Measurements from ENCODE around the gene PALD1. TPM values are rescaled to one million over a fixed set of nuclear protein-coding genes. Genes with fewer than 3 reads are reported as not detected.
A peak's percentile ranks its signal among the peaks of the same experiment; 100 is the strongest.

PALD1 gene
- total RNA-seq, 1 donor from 2014 or later = 5.2 TPM

DNA sequence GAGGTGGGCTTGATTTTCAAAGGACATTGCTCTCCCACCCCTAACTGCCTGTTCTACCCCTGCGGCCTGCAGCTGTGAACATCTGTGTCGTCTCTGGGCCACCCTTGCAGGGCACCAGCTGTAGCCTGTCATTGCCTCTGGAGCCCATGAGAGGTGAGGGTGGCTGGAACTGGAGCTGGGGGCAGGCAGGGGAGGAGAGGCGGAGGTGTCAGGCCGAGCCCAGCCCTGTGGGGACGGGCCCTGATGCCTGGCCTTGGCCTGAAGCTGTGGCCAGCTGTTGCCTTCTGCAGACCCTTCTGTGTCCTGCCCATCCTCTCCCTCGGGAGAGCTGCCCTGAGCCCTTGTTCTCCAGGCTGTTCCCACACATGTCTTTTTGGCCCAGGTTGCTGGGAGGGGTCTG lies 44.5 kb downstream of the PALD1 start:
- ATAC-seq (peak; percentile 78), DNase-seq (peak; percentile 57)
- intact Hi-C loops (cut with micrococcal nuclease) = no loop called here

DNA sequence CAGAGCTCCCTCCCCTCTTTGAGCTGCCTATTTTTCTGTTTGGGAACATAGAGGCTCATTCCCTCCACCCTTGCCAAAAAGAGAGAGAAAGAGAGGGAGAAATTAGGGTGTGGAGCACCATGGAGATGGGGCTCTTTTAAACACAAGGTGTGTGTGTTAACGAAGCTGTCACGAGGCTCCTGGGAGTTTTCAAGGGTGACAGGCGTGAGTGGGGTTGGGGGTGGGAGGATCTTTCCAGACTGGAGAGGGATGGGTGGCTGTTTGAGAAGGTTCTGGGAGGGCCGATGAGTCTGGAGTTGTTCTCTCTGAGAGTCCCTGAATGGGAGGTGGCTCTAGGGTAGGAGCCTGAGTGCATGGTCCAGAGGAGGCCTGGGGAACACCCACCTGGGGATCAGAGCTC lies 45.0 kb downstream of the PALD1 start:
- no peak for ATAC-seq
- DNase-seq = no peak

DNA sequence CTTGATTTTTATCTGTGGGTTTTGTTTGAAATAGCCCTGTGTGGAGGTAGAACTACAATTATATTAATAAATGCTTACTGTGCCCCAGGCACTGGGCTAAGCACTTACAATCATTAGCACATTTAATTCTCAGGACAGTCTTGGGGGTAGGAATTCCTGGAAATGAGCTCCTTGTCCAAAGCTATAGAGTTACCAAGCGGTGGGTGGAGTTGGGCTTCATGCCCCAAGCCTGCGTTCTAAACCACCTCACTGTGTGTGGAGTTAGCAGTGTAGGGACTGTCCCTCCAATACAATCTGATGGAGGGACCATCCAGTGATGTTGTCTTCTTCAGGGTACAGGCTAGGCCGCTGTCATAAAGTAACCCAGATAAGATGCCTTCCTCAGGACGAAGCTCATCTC lies 49.7 kb downstream of the PALD1 start:
- intact Hi-C loops (cut with micrococcal nuclease) = no loop called here
- no peak for ATAC-seq
- no peak for DNase-seq

More for the DNA sequence above, 45.0 kb downstream of the PALD1 start:
- intact Hi-C loops (cut with micrococcal nuclease) = no loop called here

DNA sequence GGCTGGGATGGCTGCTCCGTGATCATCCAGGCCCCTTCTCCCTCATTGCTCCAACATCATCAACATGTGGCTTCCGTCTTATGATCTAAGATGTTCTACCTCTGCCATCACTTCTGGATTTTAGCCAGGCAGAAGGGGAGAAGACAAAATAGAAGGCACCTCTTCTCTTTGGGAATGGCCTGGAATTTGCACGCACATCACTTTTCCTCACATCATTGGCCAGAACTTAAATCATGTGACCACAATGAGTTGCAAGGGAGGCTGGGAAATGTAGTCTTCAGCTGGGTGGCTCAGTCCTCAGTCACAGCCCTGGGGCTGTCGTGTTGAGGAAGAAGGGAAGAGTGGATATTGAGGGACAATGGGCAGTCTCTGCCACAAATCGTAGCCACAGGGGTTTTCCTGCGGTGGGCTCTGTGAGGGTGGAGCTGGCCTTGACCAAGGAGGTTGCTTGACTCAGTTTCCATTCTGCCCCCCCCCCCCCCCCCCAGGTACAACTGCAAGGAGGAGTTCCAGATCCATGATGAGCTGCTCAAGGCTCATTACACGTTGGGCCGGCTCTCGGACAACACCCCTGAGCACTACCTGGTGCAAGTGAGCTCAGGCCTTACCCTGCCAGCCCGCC lies 50.3 kb downstream of the PALD1 start:
- intact Hi-C loops (cut with micrococcal nuclease) = no loop called here
- ATAC-seq = peak; percentile 62

DNA sequence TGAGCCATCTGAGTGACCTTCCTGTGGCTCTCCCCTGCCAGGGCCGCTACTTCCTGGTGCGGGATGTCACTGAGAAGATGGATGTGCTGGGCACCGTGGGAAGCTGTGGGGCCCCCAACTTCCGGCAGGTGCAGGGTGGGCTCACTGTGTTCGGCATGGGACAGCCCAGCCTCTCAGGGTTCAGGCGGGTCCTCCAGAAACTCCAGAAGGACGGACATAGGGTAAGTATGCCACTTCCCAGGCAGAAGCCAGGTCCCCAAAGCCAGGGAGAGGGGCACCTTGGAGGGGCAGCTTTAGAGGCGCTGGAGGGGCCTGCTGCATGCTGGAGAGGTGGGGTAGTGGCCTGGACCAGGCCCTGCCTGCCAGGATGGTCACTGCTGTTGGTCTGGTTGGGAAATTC lies 51.3 kb downstream of the PALD1 start:
- DNase-seq = no peak
- ATAC-seq = no peak
- intact Hi-C loops (cut with micrococcal nuclease) = no loop called here

More for the DNA sequence above, 50.3 kb downstream of the PALD1 start:
- DNase-seq = no peak

DNA sequence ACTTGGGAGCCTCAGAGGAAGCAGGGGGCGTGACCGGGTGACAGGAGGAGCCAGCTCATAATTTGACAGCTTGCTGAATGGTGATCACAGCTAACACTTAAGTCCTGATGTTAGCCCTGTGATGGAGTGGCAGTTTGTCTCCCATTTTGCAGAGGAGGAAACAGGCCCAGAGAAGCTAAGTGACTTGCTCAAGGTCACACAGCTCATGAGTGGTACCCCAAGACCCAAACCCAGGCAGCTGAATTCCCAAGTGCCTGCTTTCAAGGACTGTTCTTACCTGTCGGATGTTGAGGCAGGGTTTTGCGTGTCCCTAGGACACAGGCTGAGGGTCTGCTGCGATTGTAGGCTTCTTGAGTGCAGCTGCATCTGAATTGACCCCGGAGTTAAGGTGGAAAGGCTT lies 51.7 kb downstream of the PALD1 start:
- DNase-seq (no peak), ATAC-seq (no peak)
- intact Hi-C loops (cut with micrococcal nuclease) = no loop called here

DNA sequence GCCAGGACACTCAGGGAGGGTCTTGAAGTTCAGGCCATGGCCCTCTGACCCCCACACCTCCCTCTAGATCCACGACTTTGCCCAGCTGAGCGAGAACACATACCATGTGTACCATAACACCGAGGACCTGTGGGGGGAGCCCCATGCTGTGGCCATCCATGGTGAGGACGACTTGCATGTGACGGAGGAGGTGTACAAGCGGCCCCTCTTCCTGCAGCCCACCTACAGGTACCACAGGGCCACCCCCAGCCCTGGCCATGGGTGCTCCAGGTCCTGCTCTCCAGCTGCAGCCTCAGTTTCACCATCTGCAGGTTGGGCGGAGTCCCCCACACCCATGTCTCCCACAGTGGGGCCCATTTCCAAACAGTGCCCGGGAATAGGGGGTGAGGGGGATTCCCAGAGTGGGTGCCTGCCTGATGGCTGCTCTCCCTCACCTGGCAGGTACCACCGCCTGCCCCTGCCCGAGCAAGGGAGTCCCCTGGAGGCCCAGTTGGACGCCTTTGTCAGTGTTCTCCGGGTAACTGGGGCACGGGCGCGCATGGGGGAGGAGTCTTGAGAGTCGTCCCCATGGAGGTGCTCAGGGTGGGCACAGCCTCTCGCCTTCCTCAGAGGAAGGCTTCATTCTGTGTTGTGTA lies 54.1 kb downstream of the PALD1 start:
- no peak for DNase-seq
- intact Hi-C loops (cut with micrococcal nuclease) = no loop called here
- no peak for ATAC-seq

DNA sequence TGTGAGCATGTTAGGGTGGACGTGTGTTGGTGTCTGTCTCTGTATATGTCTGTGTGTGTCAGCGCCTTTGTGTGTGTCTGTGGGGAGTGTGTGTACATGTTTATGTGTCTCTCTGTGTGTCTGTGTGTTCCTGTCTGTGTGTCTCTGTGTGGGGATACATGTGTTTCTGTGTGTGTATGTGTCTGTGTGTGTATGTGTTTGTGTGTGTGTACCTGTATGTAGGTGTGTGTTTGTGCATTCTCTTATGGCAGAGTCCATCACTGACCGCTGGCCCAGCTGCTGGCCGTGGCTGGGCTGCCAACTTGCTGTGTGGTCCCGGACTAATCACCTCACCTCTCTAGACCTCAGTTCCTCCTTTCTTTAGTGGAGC lies 54.6 kb downstream of the PALD1 start:
- DNase-seq (no peak), ATAC-seq (no peak)
- intact Hi-C loops (cut with micrococcal nuclease) = no loop called here

DNA sequence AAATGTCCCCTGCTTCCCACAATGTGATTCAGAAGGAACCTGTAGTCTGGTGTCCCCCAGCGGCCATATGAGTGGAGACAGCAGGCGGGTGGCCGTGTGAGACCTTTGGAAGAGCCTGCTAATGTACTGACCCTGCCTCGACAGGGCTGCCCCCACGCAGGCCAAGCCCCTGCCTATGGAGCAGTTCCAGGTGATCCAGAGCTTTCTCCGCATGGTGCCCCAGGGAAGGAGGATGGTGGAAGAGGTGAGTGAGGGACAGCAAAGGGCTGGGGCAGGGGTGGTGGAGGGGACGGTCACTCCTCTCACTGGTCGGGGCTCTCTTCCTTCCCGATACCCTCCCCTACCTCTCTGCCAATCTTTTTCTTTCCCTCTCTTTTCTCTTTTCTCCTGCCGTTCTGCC lies 55.7 kb downstream of the PALD1 start:
- intact Hi-C loops (cut with micrococcal nuclease) = no loop called here
- DNase-seq = no peak
- ATAC-seq = no peak

DNA sequence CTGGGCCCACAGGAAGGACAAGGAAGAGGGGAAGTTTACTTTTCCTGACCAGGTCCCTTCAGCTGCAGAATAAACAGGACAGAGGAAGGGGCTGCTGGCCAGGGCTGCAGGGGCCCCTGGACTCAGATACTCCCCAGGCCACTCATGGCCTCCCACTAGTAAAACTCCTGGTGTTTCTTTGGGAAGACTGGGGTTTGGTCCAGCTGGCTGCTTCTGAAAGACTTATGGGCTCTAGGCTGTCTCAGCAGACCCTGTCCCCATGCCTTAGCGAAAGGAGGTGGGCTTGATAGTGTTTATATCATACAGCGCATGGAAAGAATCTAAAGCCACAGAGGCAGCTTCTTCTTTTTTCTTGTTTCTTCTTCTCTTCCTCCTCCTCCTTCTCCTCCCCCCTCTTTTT lies 56.4 kb downstream of the PALD1 start:
- intact Hi-C loops (cut with micrococcal nuclease) = no loop called here
- DNase-seq (no peak), ATAC-seq (no peak)

DNA sequence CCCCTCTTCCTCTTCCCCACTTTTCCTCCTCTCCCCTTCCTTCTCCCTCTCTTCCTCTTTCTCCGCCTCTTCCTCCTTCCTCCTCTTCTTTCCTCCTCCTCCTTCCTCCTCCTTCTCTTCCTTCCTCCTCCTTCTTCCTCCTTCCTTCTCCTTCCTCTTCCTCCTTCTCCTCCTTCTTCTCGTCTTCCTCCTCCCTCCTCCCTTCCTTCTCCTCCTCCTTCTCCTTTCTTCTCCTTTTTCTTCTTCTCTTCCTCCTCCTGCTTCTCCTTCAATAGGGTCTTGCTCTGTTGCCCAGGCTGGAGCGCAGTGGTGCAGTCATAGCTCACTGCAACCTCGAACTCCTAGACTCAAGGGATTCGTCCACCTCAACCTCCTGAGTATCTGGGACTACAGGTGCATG lies 56.9 kb downstream of the PALD1 start:
- intact Hi-C loops (cut with micrococcal nuclease) = no loop called here
- DNase-seq = no peak
- no peak for ATAC-seq

DNA sequence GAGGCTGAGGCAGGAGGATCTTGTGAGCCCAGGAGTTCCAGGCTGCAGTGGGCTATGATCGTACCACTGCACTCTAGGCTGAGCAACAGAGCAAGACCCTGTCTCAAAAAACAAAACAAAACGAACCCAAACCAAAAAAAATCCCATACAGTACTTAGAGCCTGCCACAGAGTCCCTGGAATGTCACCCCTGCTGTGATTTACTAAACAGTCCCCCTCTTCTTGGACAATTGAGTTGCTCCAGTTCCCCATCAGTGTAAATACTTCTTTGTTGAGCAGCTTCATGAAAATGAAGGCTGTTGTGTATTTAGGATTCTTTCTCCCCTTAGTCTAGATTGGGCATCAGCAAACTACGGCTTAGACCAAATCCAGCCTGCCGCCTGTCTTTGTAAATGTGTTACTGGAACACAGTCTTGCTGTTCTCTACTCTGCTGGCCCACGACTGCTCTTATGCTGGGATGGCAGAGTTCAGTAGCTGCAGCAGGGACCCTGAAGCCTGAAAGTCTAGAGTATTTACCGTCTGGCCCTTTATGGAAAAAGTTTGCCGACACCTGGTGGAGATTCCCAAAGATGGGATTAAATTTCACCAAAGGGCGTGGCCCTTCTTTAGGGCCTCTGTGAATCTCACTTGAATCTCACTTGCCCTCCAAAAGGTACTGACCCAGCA lies 57.8 kb downstream of the PALD1 start:
- DNase-seq = no peak
- intact Hi-C loops (cut with micrococcal nuclease) = no loop called here
- no peak for ATAC-seq

DNA sequence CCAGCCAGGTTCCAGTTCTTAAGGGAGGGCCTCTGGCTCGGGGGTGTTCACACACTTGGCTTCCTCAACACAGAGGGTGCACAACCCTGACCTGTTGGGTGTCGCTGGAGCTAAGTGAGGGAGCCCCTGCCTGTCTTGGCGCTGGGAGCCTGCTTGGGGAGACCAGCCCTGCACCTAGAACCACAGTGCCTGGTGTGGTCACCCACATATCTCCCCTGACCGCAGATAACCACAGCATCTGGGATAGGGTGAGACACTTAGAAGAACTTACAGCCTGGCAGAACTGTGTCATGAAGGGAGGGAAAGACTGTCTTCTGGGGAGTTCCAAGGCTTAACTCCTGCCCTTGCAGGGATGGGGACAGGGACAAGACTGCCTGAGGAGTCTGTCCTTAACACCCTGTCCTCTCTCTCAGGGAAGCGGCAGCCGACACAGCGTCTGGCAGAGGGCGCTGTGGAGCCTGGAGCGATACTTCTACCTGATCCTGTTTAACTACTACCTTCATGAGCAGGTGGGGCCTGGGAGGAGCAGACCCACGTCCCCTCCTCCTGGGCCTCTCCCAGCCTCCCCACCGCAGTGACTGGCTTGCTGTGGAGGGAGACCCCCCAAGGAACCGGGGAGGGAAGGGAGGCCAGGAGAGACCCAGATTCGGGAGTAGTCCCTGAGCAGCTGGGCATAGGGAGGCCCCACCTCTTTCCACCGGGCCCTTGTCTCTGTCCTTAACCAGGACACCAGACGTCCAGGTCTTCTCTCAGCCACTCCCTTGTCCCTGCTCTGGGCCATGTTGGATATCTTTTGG lies 59.0 kb downstream of the PALD1 start:
- DNase-seq (peak; percentile 51), ATAC-seq (no peak)

DNA sequence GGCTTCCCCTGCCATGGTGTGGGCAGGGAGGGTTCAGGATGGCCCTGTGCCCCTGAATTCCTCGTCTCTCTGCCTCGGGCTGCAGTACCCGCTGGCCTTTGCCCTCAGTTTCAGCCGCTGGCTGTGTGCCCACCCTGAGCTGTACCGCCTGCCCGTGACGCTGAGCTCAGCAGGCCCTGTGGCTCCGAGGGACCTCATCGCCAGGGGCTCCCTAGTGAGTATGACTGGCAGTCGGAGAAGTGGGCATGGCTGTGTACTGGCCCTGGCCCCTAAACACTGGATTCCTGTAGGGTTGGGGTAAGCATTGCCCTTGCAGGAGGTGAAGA lies 59.6 kb downstream of the PALD1 start:
- ATAC-seq (no peak), DNase-seq (no peak)
- intact Hi-C loops (cut with micrococcal nuclease) = no loop called here

More for the DNA sequence above, 59.0 kb downstream of the PALD1 start:
- intact Hi-C loops (cut with micrococcal nuclease) = no loop called here

DNA sequence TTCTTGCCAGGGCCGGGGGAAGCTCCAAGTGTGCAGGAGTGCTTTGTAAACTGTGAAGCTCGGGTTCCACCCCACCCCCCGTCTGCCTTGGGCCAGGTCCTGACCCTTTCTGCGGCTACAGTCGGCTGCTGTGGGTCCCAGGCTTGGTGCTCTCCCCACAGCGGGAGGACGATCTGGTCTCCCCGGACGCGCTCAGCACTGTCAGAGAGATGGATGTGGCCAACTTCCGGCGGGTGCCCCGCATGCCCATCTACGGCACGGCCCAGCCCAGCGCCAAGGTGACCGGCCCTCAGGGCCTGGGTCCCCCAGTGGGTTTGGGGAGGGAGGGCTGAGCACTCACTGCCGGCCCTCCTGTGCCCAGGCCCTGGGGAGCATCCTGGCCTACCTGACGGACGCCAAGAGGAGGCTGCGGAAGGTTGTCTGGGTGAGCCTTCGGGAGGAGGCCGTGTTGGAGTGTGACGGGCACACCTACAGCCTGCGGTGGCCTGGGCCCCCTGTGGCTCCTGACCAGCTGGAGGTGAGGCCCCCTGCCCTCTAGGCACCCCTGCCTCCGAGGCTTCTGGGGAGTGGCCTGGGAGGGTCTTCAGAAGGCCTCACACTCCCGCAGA lies 60.3 kb downstream of the PALD1 start:
- DNase-seq = no peak
- no peak for ATAC-seq
- intact Hi-C loops (cut with micrococcal nuclease) = no loop called here

DNA sequence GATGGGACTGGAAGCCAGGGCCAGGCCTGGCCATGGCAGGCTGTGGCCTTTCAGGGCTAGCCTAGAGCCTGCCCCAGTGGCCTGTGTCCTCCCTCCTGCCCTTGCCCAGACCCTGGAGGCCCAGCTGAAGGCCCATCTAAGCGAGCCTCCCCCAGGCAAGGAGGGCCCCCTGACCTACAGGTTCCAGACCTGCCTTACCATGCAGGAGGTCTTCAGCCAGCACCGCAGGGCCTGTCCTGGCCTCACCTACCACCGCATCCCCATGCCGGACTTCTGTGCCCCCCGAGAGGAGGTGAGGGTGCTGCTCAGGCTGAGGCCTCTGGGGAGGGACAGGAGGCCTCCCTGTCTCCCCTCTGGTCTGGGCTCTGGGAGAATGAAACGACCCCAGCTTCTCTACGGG lies 60.9 kb downstream of the PALD1 start:
- intact Hi-C loops (cut with micrococcal nuclease) = no loop called here
- no peak for ATAC-seq

DNA sequence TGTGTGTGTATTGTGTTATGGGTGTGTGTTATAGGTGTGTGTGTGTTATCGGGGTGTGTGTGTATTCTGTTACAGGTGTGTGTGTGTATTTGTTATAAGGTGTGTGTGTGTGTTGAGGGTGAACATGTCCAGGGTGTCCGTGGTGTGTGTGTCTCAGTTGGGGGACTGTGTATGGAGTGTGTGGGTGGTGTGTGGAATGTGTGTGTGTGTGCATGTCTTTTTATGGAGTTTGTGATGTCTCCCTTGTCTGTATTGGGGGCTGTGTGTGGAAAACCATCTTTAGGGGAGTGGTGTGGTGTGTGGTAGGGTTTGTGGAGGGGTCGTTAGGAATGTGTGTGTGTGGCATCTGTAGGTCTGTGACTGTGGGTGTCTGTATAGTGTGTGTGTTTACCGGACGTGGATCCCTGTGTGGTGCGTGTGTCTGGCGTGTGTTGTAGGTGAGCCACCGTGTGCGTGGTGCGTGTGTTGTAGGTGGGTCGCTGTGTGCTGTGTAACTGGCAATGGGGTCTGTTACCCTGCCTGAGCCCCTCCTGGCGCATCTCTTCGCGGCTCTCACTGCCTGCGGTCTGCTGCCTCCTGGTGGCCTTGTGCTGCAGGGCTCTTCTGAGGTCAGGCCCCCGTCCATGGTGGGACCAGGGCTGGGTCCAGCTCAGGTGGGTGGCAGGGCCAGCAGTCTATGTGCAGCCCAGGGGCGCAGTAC lies 61.7 kb downstream of the PALD1 start:
- intact Hi-C loops (cut with micrococcal nuclease) = loop anchor here (5.0 kb wide), 1 partner anchor 78 kb away; no protein-coding TSS in a partner anchor
- DNase-seq = peak; percentile 65
- peak; percentile 58 for ATAC-seq

More for the DNA sequence above, 60.9 kb downstream of the PALD1 start:
- DNase-seq = no peak

DNA sequence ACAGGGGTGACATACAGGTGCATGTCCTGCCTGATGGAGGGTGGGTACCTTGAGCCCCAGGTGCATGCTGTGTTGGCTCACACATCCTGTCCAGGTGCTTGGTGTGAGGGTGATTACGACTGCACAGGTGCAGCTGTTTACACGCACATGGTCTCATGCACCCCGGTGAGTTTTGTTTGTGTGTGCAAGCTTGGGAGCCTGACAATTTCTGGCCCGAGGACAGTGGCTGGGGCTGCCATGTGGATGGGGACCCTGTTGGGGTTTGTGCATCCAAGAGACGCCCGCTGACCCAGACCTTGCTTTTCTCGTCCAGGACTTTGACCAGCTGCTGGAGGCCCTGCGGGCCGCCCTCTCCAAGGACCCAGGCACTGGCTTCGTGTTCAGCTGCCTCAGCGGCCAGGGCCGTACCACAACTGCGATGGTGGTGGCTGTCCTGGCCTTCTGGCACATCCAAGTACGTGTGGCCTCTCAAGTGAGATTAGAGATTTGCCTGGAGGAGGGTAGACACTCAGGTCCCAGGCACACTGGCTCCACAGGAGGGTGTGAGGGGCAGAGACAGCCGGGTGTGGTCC lies 62.3 kb downstream of the PALD1 start:
- ATAC-seq (no peak), DNase-seq (no peak)
- intact Hi-C loops (cut with micrococcal nuclease) = loop anchor here (5.0 kb wide), 1 partner anchor 79 kb away; no protein-coding TSS in a partner anchor
